HG03378 (cell line): ENCODE results near the gene SLC7A1.

Experiments used
- ATAC-seq: cut with Tn5 transposase; IDR thresholded peaks from one replicate; pipeline ENCODE4 v1.9.1; 2021; ENCODE audit warnings: mild to moderate bottlenecking, moderate library complexity; ENCODE audit not compliant: unreplicated experiment

The SLC7A1 gene

GRCh38 chr13:29532821-29533220 is 62.7 kb downstream of the SLC7A1 start:
- ATAC-seq, result no peak

DNA sequence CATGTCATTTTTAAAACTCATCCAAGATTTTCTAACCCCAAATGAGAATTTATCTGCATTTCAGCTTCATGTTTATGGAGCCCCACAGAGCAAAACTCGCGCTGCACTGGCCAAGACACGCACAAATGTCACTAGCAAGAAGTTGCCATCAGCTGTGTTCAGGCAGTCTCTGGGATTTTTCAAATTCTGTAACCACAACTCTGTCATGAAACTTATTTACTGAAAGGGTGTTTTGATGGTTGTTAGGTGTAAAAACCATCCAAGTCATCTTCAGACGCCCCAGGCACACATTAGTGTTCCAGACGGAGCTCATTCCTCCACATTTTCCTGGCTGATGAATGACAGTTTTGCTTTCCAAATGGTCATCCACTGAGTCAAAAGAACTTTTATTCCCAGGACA is 63.4 kb downstream of the SLC7A1 start:
- no peak for ATAC-seq

- ATAC-seq, result no peak
These were observed 64.6 kb downstream of the SLC7A1 start for GRCh38 chr13:29530901-29531300.

- ATAC-seq, result no peak
These were observed 65.7 kb downstream of the SLC7A1 start for GRCh38 chr13:29529754-29530153.

- ATAC-seq, result no peak
These were observed 67.6 kb downstream of the SLC7A1 start for GRCh38 chr13:29527916-29528315.

GRCh38 chr13:29527511-29527910 is 68.0 kb downstream of the SLC7A1 start:
- no peak for ATAC-seq

DNA sequence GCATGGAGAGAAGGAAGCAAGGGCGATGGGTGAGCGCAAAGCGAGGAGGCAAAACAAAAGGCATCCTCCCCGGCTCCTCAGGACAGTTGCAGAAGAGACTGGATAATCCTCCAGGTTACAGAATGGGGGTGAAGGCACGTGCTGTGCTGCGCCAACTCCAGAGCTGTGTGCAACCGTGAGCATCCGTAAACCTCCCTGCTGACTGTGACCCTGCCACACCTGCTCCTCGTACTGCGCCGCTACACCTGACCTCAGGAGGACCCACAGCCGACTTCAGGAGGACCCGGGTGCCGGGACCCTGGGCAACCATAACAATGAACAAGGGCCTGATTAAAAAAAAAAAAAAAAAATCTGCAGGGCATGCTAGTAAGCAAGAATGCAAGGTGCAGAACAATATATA is 68.7 kb downstream of the SLC7A1 start:
- ATAC-seq, result no peak

DNA sequence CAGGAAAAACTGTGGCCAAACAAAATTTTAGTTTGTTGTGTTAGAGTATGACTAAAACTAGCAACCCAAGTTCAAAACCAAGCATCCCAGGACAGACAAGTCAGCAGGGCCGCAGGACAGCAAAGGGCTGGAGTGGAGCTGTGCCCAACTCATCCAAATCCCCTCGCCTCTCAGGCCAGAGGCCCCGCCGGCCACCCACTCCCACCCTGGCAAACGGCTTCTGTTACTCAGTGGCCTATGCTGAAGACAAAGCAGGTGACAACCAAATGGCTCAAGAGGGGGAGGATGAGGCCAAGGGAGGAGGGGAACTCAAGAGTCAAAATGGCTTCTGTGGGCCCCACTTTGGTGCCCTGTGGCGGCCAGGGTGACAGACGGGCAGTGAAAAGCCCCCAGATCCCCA is 69.7 kb downstream of the SLC7A1 start:
- no peak for ATAC-seq

- no peak for ATAC-seq
These were observed 70.8 kb downstream of the SLC7A1 start for GRCh38 chr13:29524641-29525040.

GRCh38 chr13:29524176-29524575 is 71.3 kb downstream of the SLC7A1 start:
- no peak for ATAC-seq

DNA sequence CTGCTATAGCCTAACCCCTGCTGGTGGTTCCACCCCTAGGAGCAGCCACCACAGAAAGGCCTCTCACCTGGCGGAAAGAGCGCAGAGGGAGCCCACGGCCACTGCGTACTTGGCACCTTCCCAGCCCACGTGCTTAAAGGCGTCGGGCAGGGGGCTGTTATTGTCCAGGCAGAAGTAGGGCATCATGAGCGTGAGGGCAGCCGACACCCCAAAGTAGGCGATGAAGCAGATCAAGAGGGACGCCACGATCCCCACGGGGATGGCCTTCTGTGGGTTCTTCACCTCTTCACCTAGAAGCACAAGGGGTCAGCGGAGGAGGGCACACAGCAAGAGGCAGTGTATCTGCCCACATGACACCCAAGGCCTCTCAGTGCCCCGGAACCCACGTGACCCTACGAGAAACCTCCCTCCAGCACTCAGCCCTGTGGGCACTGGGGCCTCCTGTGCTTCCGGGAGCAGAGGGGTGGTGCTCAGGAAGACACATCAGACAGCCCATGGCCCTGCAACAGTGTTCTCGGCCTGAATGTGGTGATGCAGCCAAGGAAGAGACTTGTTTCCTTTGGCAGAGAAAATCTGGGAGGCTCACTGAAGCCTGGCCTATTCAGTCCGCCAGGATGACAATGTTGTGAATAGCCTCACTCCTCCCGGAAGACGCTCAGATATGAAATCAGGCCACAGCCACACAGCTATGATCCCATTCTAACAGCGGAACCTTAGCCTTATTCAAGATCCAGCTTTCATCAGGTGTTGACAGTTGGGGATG is 72.1 kb downstream of the SLC7A1 start:
- ATAC-seq, result no peak

DNA sequence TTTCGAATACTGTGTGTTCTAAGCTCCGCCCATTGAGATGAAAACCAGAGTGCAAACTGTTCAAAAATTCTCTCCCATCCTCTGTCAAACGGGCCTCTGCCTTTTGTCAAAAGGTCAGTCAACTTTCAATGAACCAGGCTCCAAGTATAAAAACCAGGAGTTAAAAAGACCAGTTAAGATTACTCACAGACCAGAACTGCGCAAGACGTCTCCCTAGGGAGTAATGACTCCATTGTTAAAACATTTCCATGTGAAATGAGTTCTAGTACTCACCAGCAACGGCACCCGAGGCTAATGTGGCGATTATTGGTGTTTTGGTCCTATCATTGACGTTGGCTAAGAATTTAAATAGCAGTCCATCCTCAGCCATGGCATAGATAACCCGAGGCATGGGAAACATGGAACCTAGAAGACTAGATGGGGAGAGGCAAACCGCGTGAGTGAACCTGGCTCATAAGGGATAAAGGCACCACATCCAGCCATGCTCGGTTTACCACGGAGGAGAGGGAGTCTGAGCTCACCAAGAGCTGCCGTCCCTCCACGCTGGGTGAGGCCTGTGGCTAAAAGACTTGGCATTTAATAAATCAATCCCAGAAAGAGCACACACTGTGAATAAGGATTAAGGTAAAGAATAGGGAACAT is 73.3 kb downstream of the SLC7A1 start:
- no peak for ATAC-seq

DNA sequence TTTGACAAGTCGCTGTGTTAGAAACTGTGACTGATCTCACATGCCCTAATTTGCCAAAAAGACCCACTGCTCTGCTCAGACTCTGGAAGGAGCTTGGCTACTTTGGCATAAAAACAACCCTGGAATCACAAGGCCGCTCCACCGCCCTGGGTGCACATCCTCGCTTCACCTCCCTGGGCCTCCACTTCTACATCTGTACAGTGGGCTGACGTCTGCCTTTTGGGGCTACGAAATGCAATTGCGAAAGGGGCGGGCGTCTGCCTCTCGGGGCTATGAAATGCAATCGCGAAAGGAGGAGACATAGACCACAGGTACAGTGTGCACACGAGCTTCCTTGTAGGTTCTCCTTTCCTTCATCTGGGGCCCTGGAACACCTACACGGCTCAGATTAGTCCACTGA is 74.2 kb downstream of the SLC7A1 start:
- ATAC-seq, result no peak

GRCh38 chr13:29520671-29521070 is 74.8 kb downstream of the SLC7A1 start:
- ATAC-seq, result no peak

- no peak for ATAC-seq
These were observed 75.6 kb downstream of the SLC7A1 start for GRCh38 chr13:29519921-29520320.

DNA sequence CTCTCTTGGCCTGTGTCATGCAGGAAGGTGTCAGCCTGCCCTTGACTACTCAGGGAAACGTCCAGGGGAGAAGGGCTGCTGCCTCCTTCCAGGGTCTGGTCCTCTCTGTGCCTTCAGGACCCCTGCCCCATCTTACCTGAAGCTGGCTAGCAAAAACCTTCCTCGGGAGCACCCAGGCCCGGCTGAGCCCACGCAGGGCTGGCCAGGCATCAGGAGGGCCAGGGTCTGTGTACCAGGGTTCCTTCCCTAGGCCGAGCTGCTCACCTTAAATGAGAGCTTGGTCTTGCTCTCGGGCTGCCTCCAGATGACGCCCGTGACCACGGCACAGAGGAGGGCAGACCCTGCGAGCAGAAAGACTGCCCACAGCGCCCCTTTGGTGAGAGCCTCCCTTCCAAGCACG is 78.6 kb downstream of the SLC7A1 start:
- ATAC-seq, result no peak

GRCh38 chr13:29516012-29516411 is 79.5 kb downstream of the SLC7A1 start:
- no peak for ATAC-seq

GRCh38 chr13:29515372-29515771 is 80.1 kb downstream of the SLC7A1 start:
- ATAC-seq, result no peak

DNA sequence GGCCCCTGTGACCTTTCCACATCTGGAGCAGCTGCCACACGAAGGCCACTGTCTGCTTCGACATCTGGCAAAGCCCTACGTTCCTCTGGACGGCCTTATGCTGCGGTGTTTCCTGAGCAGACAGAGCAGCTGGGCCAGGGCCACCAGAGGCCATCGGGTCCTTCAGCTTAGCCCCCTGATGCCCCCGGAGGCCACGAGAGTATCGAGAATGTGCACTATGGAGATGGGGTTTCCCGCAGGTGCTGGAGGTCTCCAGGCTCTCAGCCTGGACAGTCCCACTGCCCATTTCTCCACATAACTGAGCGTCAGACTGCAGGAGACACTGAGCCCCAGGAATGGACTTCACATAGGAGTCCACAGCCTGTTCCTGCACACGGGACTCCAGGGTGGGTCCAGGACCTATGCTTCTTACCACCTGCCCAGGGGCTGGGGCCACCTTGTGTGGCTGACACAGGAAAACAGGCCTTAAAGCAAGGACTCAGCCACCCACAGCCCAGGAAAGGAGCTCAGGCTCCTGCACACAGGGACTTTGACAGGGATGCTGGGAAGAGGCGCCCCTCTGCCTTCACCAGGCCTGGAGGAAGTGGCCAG is 80.7 kb downstream of the SLC7A1 start:
- ATAC-seq, result no peak

DNA sequence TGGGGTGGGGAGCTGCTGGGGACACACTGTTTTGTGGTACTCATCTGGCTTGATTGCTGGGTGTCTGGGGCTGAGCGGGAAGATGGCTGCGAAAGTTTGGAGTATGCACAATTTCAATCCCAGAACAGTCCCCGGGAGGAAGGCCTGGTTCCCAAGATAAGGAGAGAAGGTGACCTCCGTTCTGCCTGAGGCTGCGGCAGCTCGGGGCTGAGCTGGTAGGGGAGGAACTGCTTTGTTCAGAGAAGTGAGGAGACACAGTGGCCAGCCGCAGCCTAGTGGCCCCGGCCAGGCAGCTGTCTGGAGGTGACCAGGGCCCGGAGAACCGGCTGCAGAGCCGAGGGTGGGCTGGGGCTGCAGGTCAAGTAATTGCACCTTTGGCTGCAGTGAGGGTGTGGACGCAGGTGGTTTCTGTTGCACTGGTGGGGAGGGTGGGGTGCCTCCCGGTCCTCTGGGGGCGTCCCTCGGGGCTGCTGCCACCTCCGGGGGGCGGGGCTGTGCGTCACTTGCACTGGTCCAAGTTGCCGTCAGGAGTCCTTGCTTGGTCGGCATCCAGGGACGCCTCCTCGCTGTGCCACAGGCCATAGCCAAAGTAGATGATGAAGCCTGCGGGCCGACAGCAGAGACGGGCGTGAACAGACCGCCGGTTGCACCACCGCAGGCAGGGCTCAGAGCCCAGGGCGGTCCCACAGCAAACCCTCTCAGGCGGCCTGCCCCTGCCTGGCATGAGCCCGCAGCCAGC is 81.3 kb downstream of the SLC7A1 start:
- no peak for ATAC-seq
